Measurements from ENCODE around the gene VIPAS39. TPM values are rescaled to one million over a fixed set of nuclear protein-coding genes. Genes with fewer than 3 reads are reported as not detected.

VIPAS39 gene
- total RNA-seq, 1 donor from 2014 or later = 20.0 TPM

DNA sequence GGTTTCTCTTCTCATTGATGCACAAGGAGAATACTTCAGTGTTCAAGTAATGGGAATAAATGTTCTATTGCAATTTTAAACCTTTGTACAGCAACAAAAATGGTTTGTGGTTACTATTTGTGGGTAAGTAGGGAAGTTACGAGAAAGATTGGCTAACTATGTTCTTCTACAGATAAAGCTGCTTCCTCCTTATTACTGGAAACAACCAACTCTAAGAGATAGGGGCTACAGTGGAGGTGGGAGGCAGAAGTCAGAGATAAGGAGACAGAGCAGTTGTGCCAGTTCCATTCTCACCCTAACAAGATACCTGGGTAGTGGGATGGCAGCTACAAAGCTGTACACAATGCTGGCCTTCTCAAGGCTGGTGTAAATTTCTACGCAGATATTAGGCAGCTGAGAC, 50.2 kb downstream of the VIPAS39 start:
- no peak for FAIRE-seq
- no peak overlapping the region for H3K4me3 ChIP-seq (ENCODE audit: low read depth, low read length)
- no peaks in the 10 kb centered on the region for H3K36me3 ChIP-seq (ENCODE audit: control insufficient read depth, insufficient read depth, low read length)
- DNase-seq (ENCODE audit: low read depth) = no peak
- no peaks in the 10 kb centered on the region for H3K27me3 ChIP-seq (ENCODE audit: control insufficient read depth, insufficient read depth, low read length)
- TF ChIP-seq, protein P1, sequence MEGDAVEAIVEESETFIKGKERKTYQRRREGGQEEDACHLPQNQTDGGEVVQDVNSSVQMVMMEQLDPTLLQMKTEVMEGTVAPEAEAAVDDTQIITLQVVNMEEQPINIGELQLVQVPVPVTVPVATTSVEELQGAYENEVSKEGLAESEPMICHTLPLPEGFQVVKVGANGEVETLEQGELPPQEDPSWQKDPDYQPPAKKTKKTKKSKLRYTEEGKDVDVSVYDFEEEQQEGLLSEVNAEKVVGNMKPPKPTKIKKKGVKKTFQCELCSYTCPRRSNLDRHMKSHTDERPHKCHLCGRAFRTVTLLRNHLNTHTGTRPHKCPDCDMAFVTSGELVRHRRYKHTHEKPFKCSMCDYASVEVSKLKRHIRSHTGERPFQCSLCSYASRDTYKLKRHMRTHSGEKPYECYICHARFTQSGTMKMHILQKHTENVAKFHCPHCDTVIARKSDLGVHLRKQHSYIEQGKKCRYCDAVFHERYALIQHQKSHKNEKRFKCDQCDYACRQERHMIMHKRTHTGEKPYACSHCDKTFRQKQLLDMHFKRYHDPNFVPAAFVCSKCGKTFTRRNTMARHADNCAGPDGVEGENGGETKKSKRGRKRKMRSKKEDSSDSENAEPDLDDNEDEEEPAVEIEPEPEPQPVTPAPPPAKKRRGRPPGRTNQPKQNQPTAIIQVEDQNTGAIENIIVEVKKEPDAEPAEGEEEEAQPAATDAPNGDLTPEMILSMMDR (IDR thresholded peaks at IDR 0.05; ENCODE audit: insufficient read depth, low read length, severe bottlenecking) = no peak

GRCh38 chr14:77406718-77407117, 50.7 kb downstream of the VIPAS39 start:
- no peak for FAIRE-seq
- Histone ChIP-seq H3K36me3 (ENCODE audit: control insufficient read depth, insufficient read depth, low read length) (no peaks in the 10 kb centered on the region), H3K4me3 (ENCODE audit: low read depth, low read length) (no peak overlapping the region), H3K27me3 (ENCODE audit: control insufficient read depth, insufficient read depth, low read length) (no peaks in the 10 kb centered on the region)
- TF ChIP-seq, protein P1 (IDR thresholded peaks at IDR 0.05; ENCODE audit: insufficient read depth, low read length, severe bottlenecking) = no peak
- no peak for DNase-seq (ENCODE audit: low read depth)

DNA sequence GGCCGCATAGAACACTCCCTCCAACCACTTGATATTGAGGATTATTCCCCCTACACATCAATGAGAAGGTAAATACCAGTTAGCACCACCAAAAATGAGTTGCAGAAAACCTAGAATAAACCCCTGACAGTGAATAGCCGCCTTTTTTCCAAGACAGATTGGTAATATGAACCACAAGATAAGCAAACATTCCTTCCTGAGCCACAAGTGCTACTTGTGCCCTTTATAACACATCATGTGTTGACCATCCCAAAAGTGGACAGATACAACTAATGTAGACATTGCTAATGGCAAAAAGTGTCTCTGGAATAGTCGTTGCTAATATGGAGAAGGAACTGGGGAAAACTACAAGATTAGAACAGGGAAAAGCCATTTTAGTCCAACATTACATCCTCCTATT, 51.3 kb downstream of the VIPAS39 start:
- DNase-seq (ENCODE audit: low read depth) (no peak), FAIRE-seq (no peak)
- TF ChIP-seq, protein P1 (IDR thresholded peaks at IDR 0.05; ENCODE audit: insufficient read depth, low read length, severe bottlenecking) = no peak
- H3K4me3 ChIP-seq (ENCODE audit: low read depth, low read length) = no peak overlapping the region
- H3K27me3 ChIP-seq (ENCODE audit: control insufficient read depth, insufficient read depth, low read length) = no peaks in the 10 kb centered on the region
- no peaks in the 10 kb centered on the region for H3K36me3 ChIP-seq (ENCODE audit: control insufficient read depth, insufficient read depth, low read length)

DNA sequence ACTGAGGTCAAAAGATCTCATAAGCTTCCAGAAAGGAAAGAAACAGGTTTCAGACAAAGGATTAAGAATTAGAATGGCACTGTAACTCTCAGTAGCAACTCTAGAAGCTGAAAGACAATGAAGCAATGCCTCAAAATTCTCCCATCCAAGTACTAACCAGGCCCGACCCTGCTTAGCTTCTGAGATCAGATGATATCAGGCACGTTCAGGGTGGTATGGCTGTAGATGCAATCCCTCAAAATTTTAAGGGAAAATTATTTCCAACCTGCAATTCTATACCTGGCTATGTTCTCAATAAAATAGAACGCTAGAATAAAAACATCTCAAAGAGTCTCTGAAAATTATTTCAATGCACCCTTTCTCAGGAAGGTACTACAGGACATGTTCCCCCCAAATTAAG, 53.6 kb downstream of the VIPAS39 start:
- FAIRE-seq (no peak), DNase-seq (ENCODE audit: low read depth) (no peak)
- TF ChIP-seq, protein P1 (IDR thresholded peaks at IDR 0.05; ENCODE audit: insufficient read depth, low read length, severe bottlenecking) = no peak

GRCh38 chr14:77400216-77400615, 57.2 kb downstream of the VIPAS39 start:
- Histone ChIP-seq H3K4me3 (ENCODE audit: low read depth, low read length) (no peak overlapping the region), H3K27me3 (ENCODE audit: control insufficient read depth, insufficient read depth, low read length) (no peaks in the 10 kb centered on the region), H3K36me3 (ENCODE audit: control insufficient read depth, insufficient read depth, low read length) (no peaks in the 10 kb centered on the region)
- FAIRE-seq (no peak), DNase-seq (ENCODE audit: low read depth) (no peak)
- TF ChIP-seq, protein P1 (IDR thresholded peaks at IDR 0.05; ENCODE audit: insufficient read depth, low read length, severe bottlenecking) = no peak

More for the DNA sequence above, 53.6 kb downstream of the VIPAS39 start:
- H3K4me3 ChIP-seq (ENCODE audit: low read depth, low read length) = no peak overlapping the region
- H3K27me3 ChIP-seq (ENCODE audit: control insufficient read depth, insufficient read depth, low read length) = no peaks in the 10 kb centered on the region
- no peaks in the 10 kb centered on the region for H3K36me3 ChIP-seq (ENCODE audit: control insufficient read depth, insufficient read depth, low read length)

- Histone ChIP-seq H3K27me3 (ENCODE audit: control insufficient read depth, insufficient read depth, low read length) (no peaks in the 10 kb centered on the region), H3K36me3 (ENCODE audit: control insufficient read depth, insufficient read depth, low read length) (no peaks in the 10 kb centered on the region), H3K4me3 (ENCODE audit: low read depth, low read length) (no peak overlapping the region)
- DNase-seq (ENCODE audit: low read depth) (no peak), FAIRE-seq (no peak)
- TF ChIP-seq, protein P1 (IDR thresholded peaks at IDR 0.05; ENCODE audit: insufficient read depth, low read length, severe bottlenecking) = no peak
Measured at GRCh38 chr14:77390188-77390587, 67.2 kb downstream of the VIPAS39 start.

Data from bronchial epithelial cell (primary cell).